ENCODE measurements around the gene GLT6D1.

DNA sequence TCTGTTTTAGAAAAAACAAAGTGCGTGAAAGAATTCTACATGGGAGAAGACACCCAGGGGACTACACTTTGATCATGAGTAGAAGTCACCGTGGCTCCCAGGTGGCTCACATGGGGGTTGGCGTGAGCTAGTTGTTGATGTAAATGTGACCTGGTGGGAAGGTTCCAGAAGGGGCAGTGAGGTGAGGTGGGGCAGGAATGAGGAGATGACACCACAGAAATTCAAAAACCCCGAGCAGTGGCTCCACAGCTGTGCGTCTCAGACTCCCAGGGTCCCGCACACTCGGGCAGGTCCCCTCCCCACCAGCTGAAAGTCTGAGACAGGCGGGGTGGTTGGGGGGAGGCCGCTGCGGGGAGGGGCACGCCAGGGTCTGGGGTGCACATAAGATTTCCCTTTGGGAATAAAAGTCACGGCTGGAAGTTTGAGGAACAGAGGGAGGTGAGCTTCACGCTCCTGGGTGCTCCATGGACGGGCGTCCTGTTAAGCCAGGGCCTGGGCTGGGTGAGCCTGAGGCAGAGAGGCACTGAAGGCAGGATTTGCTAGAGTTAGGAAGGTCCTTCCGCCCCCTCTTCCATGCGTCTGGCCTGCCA, 29.9 kb downstream of the GLT6D1 start:
- TF ChIP-seq, protein P1, sequence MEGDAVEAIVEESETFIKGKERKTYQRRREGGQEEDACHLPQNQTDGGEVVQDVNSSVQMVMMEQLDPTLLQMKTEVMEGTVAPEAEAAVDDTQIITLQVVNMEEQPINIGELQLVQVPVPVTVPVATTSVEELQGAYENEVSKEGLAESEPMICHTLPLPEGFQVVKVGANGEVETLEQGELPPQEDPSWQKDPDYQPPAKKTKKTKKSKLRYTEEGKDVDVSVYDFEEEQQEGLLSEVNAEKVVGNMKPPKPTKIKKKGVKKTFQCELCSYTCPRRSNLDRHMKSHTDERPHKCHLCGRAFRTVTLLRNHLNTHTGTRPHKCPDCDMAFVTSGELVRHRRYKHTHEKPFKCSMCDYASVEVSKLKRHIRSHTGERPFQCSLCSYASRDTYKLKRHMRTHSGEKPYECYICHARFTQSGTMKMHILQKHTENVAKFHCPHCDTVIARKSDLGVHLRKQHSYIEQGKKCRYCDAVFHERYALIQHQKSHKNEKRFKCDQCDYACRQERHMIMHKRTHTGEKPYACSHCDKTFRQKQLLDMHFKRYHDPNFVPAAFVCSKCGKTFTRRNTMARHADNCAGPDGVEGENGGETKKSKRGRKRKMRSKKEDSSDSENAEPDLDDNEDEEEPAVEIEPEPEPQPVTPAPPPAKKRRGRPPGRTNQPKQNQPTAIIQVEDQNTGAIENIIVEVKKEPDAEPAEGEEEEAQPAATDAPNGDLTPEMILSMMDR (IDR thresholded peaks at IDR 0.05; ENCODE audit: low read length), result no peak
- TF ChIP-seq EZH2phosphoT487 (IDR thresholded peaks at IDR 0.05; ENCODE audit: low read length) (no peak), EZH2 (optimal IDR thresholded peaks at IDR 0.05; ENCODE audit: low read depth, low read length) (no peak)

Measured in MM.1S (cell line).